SIG-M5 treated with dmso at 0.1 percent for 504 hours (cell line): ENCODE results near the gene PTBP1.

Experiments used
- DNase-seq: peaks from one replicate; lab custom pipeline; 2025; ENCODE audit not compliant: unreplicated experiment; lab: John Stamatoyannopoulos, UW

PTBP1 gene

DNA sequence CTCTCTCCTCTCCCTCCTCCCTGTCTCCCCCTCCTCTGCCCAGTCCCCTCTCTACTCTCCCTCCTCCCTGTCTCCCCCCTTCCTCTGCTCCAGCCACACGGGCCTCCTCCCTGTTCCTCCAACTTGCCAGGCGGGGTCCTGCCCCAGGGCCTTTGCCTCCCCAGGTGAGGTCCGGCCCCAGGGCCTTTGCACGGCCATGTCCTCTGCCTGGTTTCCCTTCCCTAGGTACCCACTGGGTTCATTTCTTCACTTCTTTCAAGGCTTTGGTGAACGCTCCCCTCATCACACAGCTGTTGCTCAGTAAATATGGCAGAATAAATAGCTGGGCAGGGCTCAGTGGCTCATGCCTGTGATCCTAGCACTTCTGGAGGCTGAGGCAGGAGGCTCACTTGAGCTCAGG lies 25.2 kb upstream of the PTBP1 start:
- no peak for DNase-seq

DNA sequence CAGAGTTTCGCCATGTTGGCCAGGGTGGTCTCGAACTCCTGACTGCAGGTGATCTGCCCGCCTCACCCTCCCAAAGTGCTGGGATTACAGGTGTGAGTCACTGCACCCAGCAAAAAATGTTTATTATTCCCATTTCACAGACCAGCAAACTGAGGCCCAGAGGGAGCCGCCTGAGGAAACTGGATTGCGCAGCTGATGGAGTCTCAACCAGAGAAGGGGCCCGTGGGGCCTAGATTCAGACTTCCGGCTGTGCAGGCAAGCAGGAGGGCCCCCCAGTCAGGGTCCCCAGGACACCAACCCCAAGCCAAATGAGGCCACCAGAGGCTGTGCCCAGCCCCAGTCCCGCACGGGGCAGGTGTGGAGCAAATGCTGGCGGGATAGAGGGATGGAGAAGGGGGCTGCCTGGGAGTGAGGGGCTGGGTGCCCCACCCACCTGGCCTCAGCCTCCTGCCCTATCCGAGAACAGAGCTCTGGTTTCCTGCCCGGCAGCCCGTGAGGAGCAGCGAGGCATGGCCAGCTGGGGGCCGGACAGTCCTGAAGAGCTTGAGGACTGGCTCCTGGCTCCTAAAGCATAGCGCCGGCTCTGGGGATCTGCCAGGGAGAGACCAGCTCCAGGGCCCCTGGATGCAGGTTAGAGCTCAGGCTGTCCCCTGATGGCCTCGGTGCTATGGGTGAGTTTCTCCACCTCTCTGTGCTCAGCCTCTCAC lies 24.4 kb upstream of the PTBP1 start:
- no peak for DNase-seq

DNA sequence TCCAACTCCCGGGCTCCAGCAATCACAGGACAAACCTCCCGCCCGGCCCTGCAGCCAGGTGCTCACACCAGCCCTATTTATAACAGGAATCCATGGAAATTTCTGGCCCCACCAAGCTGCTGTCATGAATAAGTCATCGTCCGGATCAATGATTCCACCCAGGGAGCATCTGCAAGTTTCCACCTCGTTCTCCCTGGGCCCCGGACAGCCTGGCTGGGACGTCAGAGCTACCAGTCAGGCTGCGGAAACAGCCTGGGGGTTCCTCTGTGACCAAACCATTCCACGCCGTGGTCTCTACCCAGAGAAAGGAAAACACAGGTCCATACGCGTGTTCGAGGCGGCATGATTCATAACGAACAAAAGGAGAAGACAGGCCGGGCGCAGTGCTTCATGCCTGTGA lies 20.7 kb upstream of the PTBP1 start:
- no peak for DNase-seq

- DNase-seq = no peak
Observed at GRCh38 chr19:778910-779653, 18.2 kb upstream of the PTBP1 start.

DNA sequence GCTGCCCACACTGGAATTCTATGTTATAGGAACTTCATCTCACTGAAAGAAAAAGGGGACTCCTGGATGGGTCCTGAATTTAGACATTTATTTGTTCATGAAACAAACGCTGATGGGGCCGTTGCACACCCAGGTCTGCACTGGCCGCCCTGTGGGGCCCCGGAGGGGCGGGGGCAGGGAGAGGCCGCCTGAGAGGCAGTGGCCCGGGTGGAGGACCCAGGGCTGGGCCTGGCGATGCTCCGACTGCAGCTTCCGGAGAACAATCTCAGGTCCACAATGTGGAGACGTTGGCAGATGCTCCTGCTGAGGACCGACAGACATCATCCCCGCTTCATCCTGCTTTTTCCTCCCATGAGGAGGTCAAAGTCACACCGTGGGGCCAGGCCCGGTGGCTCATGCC lies 16.3 kb upstream of the PTBP1 start:
- DNase-seq = no peak

- DNase-seq = no peak
Observed at GRCh38 chr19:781800-782184, 15.5 kb upstream of the PTBP1 start.

DNA sequence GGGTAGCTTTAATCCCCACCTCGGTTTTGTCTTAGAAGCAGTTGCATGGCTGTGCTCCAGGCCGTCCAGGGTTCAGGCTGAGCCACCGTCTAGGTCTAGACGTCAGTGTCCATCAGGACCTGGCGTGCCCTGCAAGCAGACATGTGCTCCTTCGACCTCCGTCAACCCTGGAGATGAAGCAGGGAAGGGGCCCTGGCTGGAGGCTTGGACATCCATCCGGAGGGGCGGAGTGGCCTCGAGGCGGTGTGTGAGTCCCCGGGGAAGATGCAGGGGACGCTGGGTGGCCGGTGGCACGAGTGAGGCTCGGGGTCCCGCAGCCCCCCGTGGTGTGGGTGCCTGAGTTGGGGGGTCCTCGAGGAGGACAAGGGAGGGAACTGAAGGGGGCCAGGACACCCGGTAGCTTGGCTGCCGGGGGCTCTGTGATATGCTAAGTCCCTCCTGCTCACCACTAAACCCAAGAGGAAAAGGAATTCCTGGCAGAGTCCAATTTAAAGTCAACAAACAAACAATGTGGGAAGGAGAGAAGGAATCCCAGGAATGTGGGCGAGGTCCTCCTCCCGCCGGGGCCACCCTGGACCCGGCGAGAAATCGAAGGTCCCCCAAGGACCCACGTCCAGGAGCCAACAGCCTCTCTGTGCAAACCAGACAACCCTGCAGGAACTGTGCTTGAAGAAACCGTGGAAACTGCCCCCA lies 14.9 kb upstream of the PTBP1 start:
- DNase-seq = no peak

GRCh38 chr19:782878-783668 lies 14.2 kb upstream of the PTBP1 start:
- DNase-seq = no peak

DNA sequence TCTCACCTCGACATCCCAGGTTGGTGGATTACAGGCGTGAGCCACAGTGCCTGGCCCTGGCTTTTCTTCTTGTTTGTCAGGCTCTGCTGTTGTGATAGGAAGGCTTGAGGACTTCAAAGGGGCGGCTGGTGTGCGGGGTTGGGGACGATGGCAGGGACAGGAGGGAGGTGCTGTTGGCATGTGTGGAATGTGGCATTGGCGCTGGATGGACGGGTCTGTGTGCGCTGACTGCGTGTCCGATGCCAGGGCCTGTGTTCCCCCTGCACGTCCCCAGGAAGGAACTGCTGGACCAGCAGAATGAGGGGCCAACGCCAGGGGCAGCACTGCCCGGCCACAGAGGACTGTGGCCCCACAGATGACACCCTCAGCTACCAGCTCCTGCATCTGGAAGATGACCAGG lies 12.7 kb upstream of the PTBP1 start:
- no peak for DNase-seq

DNA sequence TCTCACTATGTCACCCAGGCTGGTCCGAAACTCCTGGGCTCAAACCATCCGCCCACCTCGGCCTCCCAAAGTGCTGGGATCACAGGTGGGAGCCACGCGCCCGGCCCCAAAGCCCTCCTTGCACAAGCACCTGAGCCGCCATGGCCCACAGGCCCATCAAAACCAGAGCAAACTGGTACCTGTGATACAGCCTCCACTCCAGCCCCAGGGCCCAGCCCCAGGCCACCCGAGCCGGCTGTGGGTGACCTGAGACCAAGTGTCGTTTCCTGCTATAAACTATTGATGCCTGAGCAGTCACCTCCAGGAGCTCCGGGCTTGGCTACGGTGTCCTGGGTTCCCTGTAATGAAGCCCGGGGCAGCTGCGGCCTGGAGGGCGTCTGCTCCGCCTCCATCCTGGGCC lies 9.7 kb upstream of the PTBP1 start:
- no peak for DNase-seq

DNA sequence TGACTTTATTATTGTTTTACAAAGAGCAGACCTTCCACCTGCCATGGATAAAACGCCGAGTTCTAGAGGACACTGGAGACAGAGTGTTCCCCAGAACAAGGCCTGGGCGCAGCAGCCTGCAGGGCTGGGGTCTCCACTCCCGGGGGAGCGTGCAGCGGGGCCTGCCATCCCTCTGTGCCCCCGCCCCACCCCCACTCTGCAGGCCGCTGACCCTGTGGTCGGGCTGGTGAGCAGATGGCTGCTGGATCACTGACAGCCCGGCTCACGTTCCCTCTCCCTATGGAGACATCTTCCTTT lies 8.6 kb upstream of the PTBP1 start:
- no peak for DNase-seq

- no peak for DNase-seq
Observed at GRCh38 chr19:788983-789700, 8.1 kb upstream of the PTBP1 start.

GRCh38 chr19:789701-790060 lies 7.6 kb upstream of the PTBP1 start:
- DNase-seq = no peak

- no peak for DNase-seq
Observed at GRCh38 chr19:791007-791566, 6.2 kb upstream of the PTBP1 start.

- DNase-seq = no peak
Observed at GRCh38 chr19:791567-792305, 5.5 kb upstream of the PTBP1 start.

GRCh38 chr19:792306-792885 lies 4.9 kb upstream of the PTBP1 start:
- no peak for DNase-seq

GRCh38 chr19:793806-794205 lies 3.4 kb upstream of the PTBP1 start:
- DNase-seq = no peak

DNA sequence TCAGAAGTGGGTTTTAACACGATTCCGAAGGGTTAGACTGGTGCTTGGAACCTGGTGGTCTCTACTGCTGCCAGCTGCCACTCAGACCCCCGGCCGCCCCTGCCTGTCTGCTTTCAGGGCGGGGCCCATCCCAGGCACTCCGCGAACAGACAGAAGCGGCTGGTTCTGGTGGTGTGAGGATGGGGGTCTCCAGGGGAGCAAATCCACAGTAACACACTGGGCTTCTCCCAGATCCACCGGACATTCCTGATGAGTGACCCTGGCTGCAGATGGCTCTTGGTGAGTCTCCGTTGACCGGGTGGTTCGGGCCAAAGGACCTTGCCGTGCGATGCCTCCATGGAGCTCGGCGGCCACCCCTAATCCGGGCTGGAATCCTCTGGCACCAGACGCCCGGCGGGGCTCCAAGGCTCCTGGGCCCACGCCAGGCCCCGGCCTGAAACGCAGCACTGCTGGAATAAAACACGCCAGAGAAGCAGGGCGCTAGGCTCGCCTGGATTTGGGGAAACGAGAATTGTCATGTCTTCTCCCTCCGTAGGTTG lies 2.1 kb upstream of the PTBP1 start:
- no peak for DNase-seq
